OCI-LY1 (cell line): ENCODE results near the gene DXO.
"Not testable (repeated sequence)": the region's sequence is repeated elsewhere in the genome, so short reads cannot be mapped to it uniquely, and the experiment has no call there.

Experiments
- H2AFZ ChIP-seq: fragments of 200-600 bp; sonication (generic), shearing (Covaris generic); 2 replicates; pipeline ENCODE4 v1.6.0; 2014; ENCODE audit warnings: antibody characterized with exemption, mild to moderate bottlenecking, low read length
- H3F3A ChIP-seq: fragments of 200-600 bp; sonication (generic), shearing (Covaris generic); 2 replicates; pipeline ENCODE4 v1.6.0; 2014; ENCODE audit warnings: mild to moderate bottlenecking, antibody characterized with exemption, low read length, moderate library complexity; ENCODE audit not compliant: insufficient read depth
- H3K27ac ChIP-seq: fragments of 200-600 bp; sonication (generic); 2 replicates; pipeline ENCODE4 v1.5.1; 2014; ENCODE audit warnings: low read length, mixed run types, mild to moderate bottlenecking, low read depth; ENCODE audit not compliant: poor library complexity, severe bottlenecking
- H3K27me3 ChIP-seq: fragments of 200-600 bp; sonication (generic); 2 replicates; pipeline ENCODE4 v1.6.0; 2014; ENCODE audit warnings: antibody characterized with exemption, mild to moderate bottlenecking, low read length, moderate library complexity; ENCODE audit not compliant: insufficient read depth
- H3K36me3 ChIP-seq: fragments of 200-600 bp; sonication (generic); 2 replicates; pipeline ENCODE4 v1.6.1; 2014; ENCODE audit warnings: mild to moderate bottlenecking, antibody characterized with exemption, low read length, moderate library complexity, mixed read lengths; ENCODE audit not compliant: insufficient read depth
- H3K4me1 ChIP-seq: fragments of 200-600 bp; sonication (generic); 2 replicates; pipeline ENCODE4 v1.5.1; 2014; ENCODE audit warnings: mild to moderate bottlenecking, low read length, moderate library complexity; ENCODE audit not compliant: insufficient read depth, severe bottlenecking
- H3K4me2 ChIP-seq: fragments of 200-600 bp; sonication (generic), shearing (Covaris generic); 2 replicates; pipeline ENCODE4 v1.6.1; 2014; ENCODE audit warnings: low read length
- H3K4me3 ChIP-seq: fragments of 200-600 bp; sonication (generic); 2 replicates; pipeline ENCODE4 v1.5.1; 2014; ENCODE audit warnings: low read length, low read depth, mild to moderate bottlenecking, mixed read lengths; ENCODE audit not compliant: poor library complexity, severe bottlenecking
- H3K79me2 ChIP-seq: fragments of 200-600 bp; shearing (Covaris generic); 2 replicates; pipeline ENCODE4 v1.6.1; 2016; ENCODE audit warnings: mixed run types, low read length, mixed read lengths; ENCODE audit not compliant: insufficient read depth
- H3K9ac ChIP-seq: fragments of 200-600 bp; sonication (generic), shearing (Covaris generic); 2 replicates; pipeline ENCODE4 v1.6.1; 2014; ENCODE audit warnings: mild to moderate bottlenecking, low read length, mixed read lengths
- H3K9me2 ChIP-seq: fragments of 200-600 bp; sonication (generic), shearing (Covaris generic); 2 replicates; pipeline ENCODE4 v1.6.1; 2014; ENCODE audit warnings: low read depth, mild to moderate bottlenecking, low read length, mixed read lengths
- H3K9me3 ChIP-seq: fragments of 200-600 bp; shearing (Covaris generic); 2 replicates; pipeline ENCODE4 v1.6.1; 2014; ENCODE audit warnings: low read length, mixed read lengths
- H4K20me1 ChIP-seq: fragments of 200-600 bp; sonication (generic), shearing (Covaris generic); 2 replicates; pipeline ENCODE4 v1.6.0; 2016; ENCODE audit warnings: mild to moderate bottlenecking, low read length; ENCODE audit not compliant: insufficient read depth

Gene DXO

GRCh38 chr6:32008616-32009015, 36.7 kb upstream of the DXO start:
- H3K4me2 ChIP-seq, H3K36me3 ChIP-seq, H3F3A ChIP-seq, H3K79me2 ChIP-seq, H3K4me3 ChIP-seq, H2AFZ ChIP-seq, H3K9me2 ChIP-seq, H3K27me3 ChIP-seq, H3K9me3 ChIP-seq, H4K20me1 ChIP-seq, H3K27ac ChIP-seq, H3K9ac ChIP-seq, H3K4me1 ChIP-seq: not testable (repeated sequence)

DNA sequence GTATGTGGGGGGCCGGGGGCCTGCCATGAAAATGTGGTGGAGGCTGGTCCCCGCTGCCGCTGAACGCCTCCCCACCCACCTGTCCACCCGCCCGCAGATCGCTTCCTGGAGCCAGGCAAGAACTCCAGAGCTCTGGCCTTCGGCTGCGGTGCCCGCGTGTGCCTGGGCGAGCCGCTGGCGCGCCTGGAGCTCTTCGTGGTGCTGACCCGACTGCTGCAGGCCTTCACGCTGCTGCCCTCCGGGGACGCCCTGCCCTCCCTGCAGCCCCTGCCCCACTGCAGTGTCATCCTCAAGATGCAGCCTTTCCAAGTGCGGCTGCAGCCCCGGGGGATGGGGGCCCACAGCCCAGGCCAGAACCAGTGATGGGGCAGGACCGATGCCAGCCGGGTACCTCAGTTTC, 36.1 kb upstream of the DXO start:
- not testable (repeated sequence) for H3K9me3 ChIP-seq

DNA sequence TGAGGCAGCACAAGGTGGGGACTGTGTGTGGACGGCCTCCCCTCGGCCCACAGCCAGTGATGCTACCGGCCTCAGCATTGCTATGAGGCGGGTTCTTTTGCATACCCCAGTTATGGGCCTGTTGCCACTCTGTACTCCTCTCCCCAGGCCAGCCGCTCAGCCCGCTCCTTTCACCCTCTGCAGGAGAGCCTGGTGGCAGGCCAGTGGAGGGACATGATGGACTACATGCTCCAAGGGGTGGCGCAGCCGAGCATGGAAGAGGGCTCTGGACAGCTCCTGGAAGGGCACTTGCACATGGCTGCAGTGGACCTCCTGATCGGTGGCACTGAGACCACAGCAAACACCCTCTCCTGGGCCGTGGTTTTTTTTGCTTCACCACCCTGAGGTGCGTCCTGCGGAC, 35.1 kb upstream of the DXO start:
- H3K4me1 ChIP-seq, H3K4me3 ChIP-seq, H3K4me2 ChIP-seq, H3K9ac ChIP-seq, H3K9me3 ChIP-seq, H3K27me3 ChIP-seq, H4K20me1 ChIP-seq, H2AFZ ChIP-seq, H3K27ac ChIP-seq, H3K9me2 ChIP-seq, H3K36me3 ChIP-seq, H3K79me2 ChIP-seq, H3F3A ChIP-seq: not testable (repeated sequence)

More for the DNA sequence above, 36.1 kb upstream of the DXO start:
- not testable (repeated sequence) for H4K20me1 ChIP-seq, H3K4me1 ChIP-seq, H3K4me3 ChIP-seq, H3K79me2 ChIP-seq, H2AFZ ChIP-seq, H3K9ac ChIP-seq, H3F3A ChIP-seq, H3K4me2 ChIP-seq, H3K27me3 ChIP-seq, H3K36me3 ChIP-seq, H3K9me2 ChIP-seq, H3K27ac ChIP-seq

DNA sequence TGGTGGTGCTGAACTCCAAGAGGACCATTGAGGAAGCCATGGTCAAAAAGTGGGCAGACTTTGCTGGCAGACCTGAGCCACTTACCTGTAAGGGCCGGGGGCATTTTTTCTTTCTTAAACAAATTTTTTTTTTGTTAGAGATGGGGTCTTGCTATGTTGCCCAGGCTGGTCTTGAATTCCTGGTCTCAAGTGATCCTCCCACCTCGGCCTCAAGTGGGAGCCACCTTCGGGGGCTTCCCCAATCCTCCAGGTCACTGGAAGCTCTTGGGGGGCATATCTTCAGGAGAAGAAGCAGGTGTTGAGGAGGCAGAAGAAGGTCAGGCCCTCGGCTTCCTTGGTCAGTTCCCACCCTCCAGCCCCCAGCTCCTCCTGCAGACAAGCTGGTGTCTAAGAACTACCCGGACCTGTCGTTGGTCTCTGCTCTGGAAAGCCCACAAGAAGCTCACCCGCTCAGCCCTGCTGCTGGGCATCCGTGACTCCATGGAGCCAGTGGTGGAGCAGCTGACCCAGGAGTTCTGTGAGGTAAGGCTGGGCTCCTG, 34.1 kb upstream of the DXO start:
- not testable (repeated sequence) for H2AFZ ChIP-seq, H3K4me3 ChIP-seq, H3K4me1 ChIP-seq, H3K9me2 ChIP-seq, H3F3A ChIP-seq, H3K36me3 ChIP-seq, H3K4me2 ChIP-seq, H4K20me1 ChIP-seq, H3K9me3 ChIP-seq, H3K27me3 ChIP-seq, H3K27ac ChIP-seq, H3K79me2 ChIP-seq, H3K9ac ChIP-seq

GRCh38 chr6:32005538-32005880, 33.6 kb upstream of the DXO start:
- H3K27me3 ChIP-seq, H3K4me2 ChIP-seq, H3K4me3 ChIP-seq, H3F3A ChIP-seq, H4K20me1 ChIP-seq, H3K9me3 ChIP-seq, H3K27ac ChIP-seq, H3K9me2 ChIP-seq, H3K36me3 ChIP-seq, H2AFZ ChIP-seq, H3K4me1 ChIP-seq, H3K9ac ChIP-seq, H3K79me2 ChIP-seq: not testable (repeated sequence)

- not testable (repeated sequence) for H3K4me3 ChIP-seq, H3K9me3 ChIP-seq, H3F3A ChIP-seq, H3K4me2 ChIP-seq, H3K27ac ChIP-seq, H2AFZ ChIP-seq, H3K36me3 ChIP-seq, H3K9me2 ChIP-seq, H4K20me1 ChIP-seq, H3K27me3 ChIP-seq, H3K9ac ChIP-seq, H3K79me2 ChIP-seq, H3K4me1 ChIP-seq
These were observed 33.1 kb upstream of the DXO start for GRCh38 chr6:32004864-32005537.

GRCh38 chr6:32004393-32004792, 32.5 kb upstream of the DXO start:
- H3K9ac ChIP-seq, H3K4me1 ChIP-seq, H3K4me3 ChIP-seq, H4K20me1 ChIP-seq, H3K4me2 ChIP-seq, H3K27ac ChIP-seq, H3K79me2 ChIP-seq, H3K9me2 ChIP-seq, H3K9me3 ChIP-seq, H3F3A ChIP-seq, H3K27me3 ChIP-seq, H2AFZ ChIP-seq, H3K36me3 ChIP-seq: not testable (repeated sequence)

DNA sequence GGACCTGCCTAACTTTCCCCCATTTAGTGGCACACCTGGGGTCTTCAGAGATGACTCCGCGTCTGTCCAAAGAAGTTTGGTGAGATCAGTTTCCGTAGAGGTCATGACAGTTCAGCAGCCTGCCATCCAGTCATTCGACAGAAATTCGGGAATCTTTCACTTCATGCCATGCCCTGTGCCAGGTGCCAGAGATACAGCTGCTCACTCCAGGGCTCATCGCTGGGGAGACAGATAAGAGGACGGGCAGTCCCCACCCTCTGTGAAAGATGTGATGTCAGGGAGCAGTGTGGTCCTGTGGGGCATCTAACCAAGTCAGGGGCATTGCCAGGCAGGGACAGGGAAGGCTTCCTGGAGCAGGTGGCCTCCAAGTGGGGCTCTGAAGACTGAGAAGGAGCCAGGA, 31.4 kb upstream of the DXO start:
- H3K27ac ChIP-seq, H3K4me2 ChIP-seq, H3K4me3 ChIP-seq, H3K9me2 ChIP-seq, H3K4me1 ChIP-seq, H3K36me3 ChIP-seq, H3K79me2 ChIP-seq, H3K9ac ChIP-seq, H3K27me3 ChIP-seq, H3F3A ChIP-seq, H4K20me1 ChIP-seq, H2AFZ ChIP-seq, H3K9me3 ChIP-seq: not testable (repeated sequence)
